ENCODE data around the gene SEMA4B. TPM values are rescaled to one million over a fixed set of nuclear protein-coding genes. Genes with fewer than 3 reads are reported as not detected.
A peak's percentile ranks its signal among the peaks of the same experiment; 100 is the strongest.

SEMA4B gene
- total RNA-seq, 4 donors from 2014 or later = 63.2 to 147 (median 91.3) TPM

DNA sequence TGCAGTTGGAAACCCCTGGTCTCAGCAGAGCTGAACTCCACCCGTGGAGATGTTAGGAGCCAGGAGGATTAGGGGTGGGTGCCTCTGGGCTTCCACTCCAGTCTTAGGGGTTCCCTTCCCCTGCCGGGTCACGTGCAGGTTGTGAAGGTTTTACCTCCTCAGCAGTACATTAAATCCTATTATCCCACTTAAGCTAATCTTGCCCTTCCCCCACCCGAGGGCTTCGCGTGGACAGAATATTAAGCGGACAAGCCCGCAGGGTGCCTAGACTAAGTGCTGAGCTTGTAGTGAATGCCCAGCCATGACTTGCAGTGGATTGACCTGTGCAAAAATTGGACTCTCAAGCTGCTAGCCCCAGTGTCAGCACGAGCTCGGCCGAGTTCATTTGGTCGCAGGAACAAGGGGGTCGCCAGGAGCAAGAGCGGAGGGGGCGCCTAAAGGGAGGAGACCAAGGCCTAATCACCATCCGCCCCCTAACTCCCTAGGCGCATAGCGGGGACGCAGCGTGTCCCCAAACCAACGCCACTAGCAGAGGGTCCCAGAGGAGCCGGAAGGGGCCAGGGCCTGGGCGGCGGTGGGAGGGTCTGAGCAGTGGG is 498 bp upstream of the SEMA4B start:
- Histone ChIP-seq H3K4me1 (peaks cover 0 to 31% (median 11%) of the 10 kb centered on the region in 4 donors), H3K27me3 (no peaks in the 10 kb centered on the region), H3K4me3 (peak overlapping the region; percentile 68 to 96 (median 86)), H3K9me3 (no peaks in the 10 kb centered on the region), H3K27ac (peak overlapping the region; percentile 84 to 94 (median 88)), H3K36me3 (peaks cover 0 to 9% (median 0%) of the 10 kb centered on the region in 3 donors)
- DNase-seq = no peak
- no peak for TF ChIP-seq POLR2A (IDR thresholded peaks at IDR 0.05)
- TF ChIP-seq, protein P1, sequence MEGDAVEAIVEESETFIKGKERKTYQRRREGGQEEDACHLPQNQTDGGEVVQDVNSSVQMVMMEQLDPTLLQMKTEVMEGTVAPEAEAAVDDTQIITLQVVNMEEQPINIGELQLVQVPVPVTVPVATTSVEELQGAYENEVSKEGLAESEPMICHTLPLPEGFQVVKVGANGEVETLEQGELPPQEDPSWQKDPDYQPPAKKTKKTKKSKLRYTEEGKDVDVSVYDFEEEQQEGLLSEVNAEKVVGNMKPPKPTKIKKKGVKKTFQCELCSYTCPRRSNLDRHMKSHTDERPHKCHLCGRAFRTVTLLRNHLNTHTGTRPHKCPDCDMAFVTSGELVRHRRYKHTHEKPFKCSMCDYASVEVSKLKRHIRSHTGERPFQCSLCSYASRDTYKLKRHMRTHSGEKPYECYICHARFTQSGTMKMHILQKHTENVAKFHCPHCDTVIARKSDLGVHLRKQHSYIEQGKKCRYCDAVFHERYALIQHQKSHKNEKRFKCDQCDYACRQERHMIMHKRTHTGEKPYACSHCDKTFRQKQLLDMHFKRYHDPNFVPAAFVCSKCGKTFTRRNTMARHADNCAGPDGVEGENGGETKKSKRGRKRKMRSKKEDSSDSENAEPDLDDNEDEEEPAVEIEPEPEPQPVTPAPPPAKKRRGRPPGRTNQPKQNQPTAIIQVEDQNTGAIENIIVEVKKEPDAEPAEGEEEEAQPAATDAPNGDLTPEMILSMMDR (IDR thresholded peaks at IDR 0.05) = no peak

DNA sequence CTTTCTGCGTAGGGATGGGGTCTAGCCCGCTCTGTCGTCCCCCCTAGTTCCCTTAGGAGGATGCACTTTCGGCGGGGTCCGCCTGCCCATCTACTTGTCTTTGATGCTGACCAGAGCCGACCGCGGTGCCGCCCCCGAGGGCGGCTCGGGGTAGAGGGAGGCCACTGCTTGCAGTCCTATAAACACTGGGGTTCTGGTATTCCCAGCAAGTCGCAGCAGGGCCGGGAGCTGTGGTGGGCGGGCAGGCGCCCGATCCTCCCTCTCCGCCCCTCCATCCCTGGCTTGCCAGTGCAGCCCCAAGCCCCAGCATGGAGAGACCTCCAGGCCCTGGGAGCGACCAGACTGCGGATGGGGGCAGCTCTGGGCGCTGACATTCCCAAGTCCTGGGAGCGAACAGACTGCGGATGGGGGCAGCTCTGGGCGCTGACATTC is 830 bp downstream of the SEMA4B start:
- Histone ChIP-seq H3K27ac (peak overlapping the region; percentile 84 to 94 (median 88)), H3K27me3 (no peaks in the 10 kb centered on the region), H3K36me3 (peaks cover 0 to 21% (median 0%) of the 10 kb centered on the region in 3 donors), H3K4me3 (peak overlapping the region; percentile 68 to 96 (median 86)), H3K4me1 (peaks cover 0 to 35% (median 11%) of the 10 kb centered on the region in 4 donors), H3K9me3 (no peaks in the 10 kb centered on the region)
- TF ChIP-seq POLR2A (IDR thresholded peaks at IDR 0.05) = no peak
- TF ChIP-seq, protein P1 (IDR thresholded peaks at IDR 0.05) = no peak
- no peak for DNase-seq

DNA sequence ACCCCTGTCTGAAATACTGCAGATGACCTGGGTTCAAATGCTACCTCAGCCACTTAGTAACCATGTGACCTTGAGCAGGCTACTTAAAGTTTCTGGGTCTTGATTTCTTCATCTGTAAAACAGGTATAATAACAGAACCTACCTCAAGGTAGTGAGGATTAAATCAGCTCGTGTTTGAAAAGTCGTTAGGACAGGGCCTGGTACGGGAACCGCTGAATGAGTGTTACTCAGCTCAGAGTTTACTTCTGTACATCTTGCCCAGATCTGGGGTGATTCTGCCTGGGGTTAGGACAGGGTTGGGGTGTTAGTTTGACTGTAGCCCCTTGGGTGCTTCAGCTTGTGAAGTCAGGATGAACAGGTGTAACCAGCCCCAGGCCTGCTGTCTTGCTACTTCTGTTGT is 1.8 kb downstream of the SEMA4B start:
- Histone ChIP-seq H3K9me3 (no peaks in the 10 kb centered on the region), H3K4me1 (peaks cover 0 to 35% (median 13%) of the 10 kb centered on the region in 4 donors), H3K4me3 (peak overlapping the region in 3 of 4 donors; percentile 68 to 96 (median 75)), H3K36me3 (peaks cover 0 to 29% (median 0%) of the 10 kb centered on the region in 3 donors), H3K27ac (no peak overlapping the region), H3K27me3 (no peaks in the 10 kb centered on the region)
- TF ChIP-seq, protein P1 (IDR thresholded peaks at IDR 0.05) = no peak
- no peak for TF ChIP-seq POLR2A (IDR thresholded peaks at IDR 0.05)
- no peak for DNase-seq

DNA sequence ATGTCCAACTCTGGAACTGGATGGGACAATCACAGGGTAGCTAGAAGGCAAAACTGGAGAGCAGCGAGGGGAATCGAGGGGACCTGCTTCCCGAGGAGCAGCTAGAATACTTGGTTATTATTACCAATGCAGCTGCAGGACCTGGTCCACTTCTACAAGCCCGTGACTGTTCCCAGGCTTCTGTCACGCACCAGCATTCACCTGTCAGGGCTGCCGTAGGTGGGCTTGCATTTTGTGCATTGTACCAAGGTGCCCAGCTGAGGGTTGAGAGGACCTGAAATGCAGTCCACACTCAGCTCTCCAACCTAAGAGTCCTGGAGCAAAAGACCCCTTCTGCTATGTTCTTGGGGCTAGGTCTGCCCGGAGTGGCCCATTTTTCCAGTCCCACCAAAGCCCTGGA is 2.3 kb downstream of the SEMA4B start:
- no peak overlapping the region for H3K4me3 ChIP-seq
- H3K27ac ChIP-seq = no peak overlapping the region
- no peaks in the 10 kb centered on the region for H3K27me3 ChIP-seq
- TF ChIP-seq, protein P1 (IDR thresholded peaks at IDR 0.05) = no peak
- TF ChIP-seq POLR2A (IDR thresholded peaks at IDR 0.05) = no peak
- DNase-seq = no peak
- H3K36me3 ChIP-seq = peaks cover 0 to 29% (median 0%) of the 10 kb centered on the region in 3 donors
- no peaks in the 10 kb centered on the region for H3K9me3 ChIP-seq
- peaks cover 0 to 35% (median 13%) of the 10 kb centered on the region in 4 donors for H3K4me1 ChIP-seq

DNA sequence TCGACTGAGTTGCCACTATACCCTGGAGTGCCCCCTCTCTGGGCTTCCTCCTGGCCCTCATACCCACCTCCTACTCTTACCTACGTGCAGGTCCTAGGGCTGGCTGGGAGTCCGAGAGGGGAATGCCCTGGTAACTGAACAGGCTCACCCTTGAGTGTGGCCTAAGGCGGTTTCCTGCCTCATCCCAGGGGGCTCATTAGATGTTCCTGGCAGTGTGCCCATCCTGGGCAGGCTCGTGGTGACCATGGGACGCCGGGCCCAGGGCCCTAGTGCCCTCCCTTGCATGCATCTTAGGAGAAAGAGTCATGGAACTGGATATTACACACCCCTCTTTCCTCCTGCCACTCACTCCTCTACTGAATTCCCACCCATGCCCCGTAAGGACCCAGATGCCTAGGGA is 2.8 kb downstream of the SEMA4B start:
- peaks cover 0 to 33% (median 0%) of the 10 kb centered on the region in 3 donors for H3K36me3 ChIP-seq
- H3K9me3 ChIP-seq = no peaks in the 10 kb centered on the region
- no peak overlapping the region for H3K27ac ChIP-seq
- no peak for DNase-seq
- no peak overlapping the region for H3K4me3 ChIP-seq
- no peak for TF ChIP-seq POLR2A (IDR thresholded peaks at IDR 0.05)
- TF ChIP-seq, protein P1 (IDR thresholded peaks at IDR 0.05) = no peak
- H3K4me1 ChIP-seq = peaks cover 0 to 35% (median 13%) of the 10 kb centered on the region in 4 donors
- no peaks in the 10 kb centered on the region for H3K27me3 ChIP-seq

Data from Peyer's patch (tissue), 4 donors.